CMK (cell line): ENCODE data around the gene NELFCD.
A peak's percentile ranks its signal among the peaks of the same experiment; 100 is the strongest.
"Not testable (repeated sequence)": the region's sequence is repeated elsewhere in the genome, so short reads cannot be mapped to it uniquely, and the experiment has no call there.

ENCODE experiments used
- DNase-seq: peaks from one replicate; pipeline ENCODE4 v3.0.0-alpha.2; 2010; ENCODE audit warnings: low read depth

The NELFCD gene

GRCh38 chr20:59026904-59027740 is 46.1 kb downstream of the NELFCD start:
- DNase-seq = no peak

GRCh38 chr20:59027741-59028320 is 46.8 kb downstream of the NELFCD start:
- no peak for DNase-seq

DNA sequence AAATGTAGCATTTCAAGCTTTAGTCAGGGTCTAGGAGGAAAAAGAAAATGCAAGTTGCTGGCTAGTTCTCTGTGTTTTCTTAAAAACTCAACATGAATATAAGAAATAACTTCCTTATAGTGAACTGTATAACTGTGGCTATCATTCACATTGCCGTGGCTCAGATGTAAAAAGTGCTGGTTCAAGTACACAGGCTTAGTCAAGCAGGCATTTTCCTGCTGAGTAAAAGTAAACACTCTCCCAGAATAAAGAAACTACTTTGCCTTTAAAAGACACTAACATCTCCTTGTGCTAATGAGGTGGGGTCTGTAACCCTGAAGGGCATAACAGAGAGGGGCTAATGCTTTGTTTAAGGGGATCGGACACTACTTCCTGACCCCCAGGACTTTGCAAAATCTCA is 47.8 kb downstream of the NELFCD start:
- DNase-seq = no peak

GRCh38 chr20:59030911-59031563 is 50.0 kb downstream of the NELFCD start:
- DNase-seq = no peak

DNA sequence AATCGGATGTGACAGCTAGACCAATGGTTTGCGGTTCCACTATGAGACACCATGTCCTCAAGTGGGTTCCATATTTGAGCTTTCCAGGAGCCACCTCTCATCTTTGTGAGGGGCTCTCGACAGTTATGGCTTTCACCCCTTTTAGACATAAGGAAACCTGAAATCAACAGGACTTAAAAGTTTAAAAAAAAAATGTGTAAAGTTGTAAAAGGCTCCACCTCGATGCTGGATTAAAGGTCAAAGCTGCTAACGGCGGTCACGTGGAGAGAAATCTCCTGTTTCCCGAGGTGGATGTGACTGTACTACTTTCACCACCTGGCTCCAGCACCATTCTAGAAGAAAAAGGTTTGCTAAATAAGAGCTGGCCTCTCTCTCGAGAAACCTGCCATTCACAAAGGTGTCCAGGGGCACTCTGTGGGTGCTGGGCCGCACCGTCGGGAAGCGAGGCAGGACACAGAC is 50.5 kb downstream of the NELFCD start:
- DNase-seq = no peak

DNA sequence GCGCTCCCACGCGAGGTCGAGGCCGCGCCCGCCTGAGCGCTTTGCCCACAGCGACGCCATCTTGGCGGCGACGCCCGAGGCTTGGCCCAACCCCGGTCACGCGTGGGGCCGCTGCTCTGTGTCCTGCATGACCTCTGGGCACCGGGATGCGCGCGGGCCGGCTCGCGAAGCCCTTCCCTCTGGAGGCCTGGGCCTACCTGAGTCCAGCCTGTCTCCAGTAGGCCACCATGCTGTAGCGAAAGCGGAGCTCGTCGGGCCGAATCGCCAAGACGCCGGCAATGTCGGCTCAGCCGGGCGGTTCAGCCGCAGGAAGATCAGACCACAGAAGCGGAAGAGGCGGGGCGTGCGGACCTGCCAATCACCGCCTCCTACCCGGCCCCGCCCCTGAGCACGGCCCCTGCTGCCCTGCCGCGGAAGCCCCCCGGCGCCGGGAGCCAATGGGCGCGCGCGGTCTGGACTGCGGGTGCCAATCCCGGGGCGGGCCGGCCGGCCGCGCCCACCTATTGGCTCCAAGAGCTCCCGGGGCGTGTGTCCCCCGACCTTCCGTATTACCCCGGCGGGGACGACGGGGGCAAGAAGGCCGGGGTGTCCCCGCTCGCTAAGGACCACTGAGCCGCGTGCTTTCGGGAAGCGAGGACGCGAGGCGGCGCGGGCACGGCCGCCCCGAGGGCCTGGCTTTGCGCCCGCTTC is 51.1 kb downstream of the NELFCD start, which contains the start of gene ATP5F1E:
ATP5F1E (minus strand) TSS at position 313 of the 690 bp plus-strand sequence; CDS start at position 229, 84 bp downstream.
- peak; percentile 86 for DNase-seq

- DNase-seq = no peak
These were observed 51.6 kb downstream of the NELFCD start for GRCh38 chr20:59032713-59033059.

DNA sequence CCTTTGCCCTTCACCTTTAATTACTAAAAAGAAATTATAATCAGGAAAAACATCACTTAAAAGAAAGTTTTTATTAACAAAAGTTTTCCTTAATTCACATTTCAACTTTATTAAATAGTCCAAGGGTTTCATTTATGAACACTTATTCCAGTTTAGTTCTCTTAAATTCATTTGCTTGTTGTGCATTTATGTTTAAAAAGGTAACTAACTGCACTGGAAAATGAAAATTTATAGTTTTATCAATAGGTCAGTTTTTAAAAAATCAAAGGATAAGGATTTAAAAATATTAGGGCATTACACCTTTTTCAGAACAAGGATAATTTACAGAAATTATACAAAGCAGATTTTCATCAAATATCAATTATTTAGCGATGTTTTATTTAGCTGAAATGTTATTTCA is 52.0 kb downstream of the NELFCD start:
- DNase-seq = no peak

DNA sequence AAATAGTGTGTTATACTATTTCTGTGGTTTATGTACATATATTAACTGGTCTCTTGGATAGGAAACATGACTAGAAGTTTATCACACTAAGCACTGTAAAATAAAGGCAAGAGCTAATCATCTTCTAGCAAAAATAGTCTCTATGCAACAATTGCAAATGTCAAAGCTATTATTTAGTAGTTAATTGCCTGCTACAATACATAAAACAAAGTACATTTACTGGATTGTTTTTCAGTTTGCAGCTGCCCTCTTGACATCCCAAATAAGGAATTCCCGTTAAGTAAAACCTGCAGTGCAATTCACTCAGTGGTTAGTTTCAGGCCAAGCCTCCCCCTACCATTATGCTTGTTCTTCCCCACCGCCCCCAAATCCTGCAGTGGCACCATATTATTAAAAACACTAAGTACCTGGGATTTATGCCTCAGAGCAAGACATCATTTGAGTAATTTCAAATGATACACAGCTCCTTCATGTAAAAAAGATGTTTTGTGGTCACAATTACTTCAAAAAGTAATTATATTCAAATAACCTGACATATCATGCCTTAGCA is 52.6 kb downstream of the NELFCD start:
- no peak for DNase-seq

DNA sequence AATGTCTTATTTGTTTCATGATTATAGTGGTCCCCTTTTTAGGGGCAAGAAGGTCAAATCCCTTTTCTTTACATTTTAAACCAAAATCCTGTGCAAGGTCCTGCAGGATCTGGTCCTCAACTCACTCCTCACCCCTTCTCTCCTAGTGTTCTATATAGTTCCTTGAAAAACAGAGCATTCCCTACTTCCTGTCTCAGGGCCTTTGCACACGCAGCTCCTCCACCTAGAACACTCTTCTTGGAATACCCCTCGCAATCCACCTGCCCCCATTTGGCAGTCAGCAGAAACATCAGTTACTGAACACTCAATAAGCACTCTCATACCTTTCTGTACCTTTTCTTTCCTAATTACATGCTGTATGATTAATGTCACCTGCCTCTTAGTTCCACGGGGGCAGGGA is 54.3 kb downstream of the NELFCD start:
- no peak for DNase-seq

- no peak for DNase-seq
These were observed 56.3 kb downstream of the NELFCD start for GRCh38 chr20:59037386-59037785.

GRCh38 chr20:59039233-59039632 is 58.2 kb downstream of the NELFCD start:
- no peak for DNase-seq

DNA sequence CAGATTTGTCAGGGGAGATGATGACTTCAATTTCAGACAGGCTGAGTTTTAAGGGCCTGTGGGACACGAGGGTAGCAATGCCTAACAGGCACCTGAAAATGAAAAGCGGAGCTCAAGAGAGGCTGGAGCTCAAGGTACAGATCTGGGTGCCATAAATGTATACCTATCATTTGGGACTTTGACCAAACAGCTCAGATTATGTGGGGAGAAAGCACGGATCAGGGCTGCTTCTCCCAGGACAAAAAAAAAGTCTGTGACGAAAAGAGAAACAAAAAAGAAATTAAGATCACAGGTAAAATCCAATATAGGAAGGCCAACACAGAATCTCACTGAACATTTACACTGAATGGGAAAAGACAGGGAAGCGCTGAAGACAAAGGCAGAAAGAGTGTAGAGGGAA is 59.6 kb downstream of the NELFCD start:
- no peak for DNase-seq

DNA sequence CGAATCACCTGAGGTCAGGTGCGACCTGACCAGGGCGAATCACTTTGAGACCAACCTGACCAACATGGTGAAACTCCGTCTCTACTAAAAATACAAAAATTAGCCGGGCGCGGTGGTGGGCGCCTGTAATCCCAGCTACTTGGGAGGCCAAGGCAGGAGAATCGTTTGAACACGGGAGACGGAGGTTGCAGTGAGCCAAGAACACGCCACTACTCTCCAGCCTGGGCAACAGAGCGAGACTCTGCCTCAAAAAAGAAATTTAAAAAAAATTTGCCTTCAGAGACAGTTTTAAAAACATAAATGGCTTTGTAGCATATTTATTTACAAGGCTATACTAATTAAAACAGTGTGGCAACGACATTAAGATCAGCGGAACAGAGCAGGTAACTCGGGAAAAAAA is 60.4 kb downstream of the NELFCD start:
- not testable (repeated sequence) for DNase-seq

- no peak for DNase-seq
These were observed 61.2 kb downstream of the NELFCD start, which contains the start of gene PRELID3B for GRCh38 chr20:59042151-59042795. TSS of gene PRELID3B (minus strand) at chr20:59042786. CDS start at chr20:59042730, 56 bp downstream.

DNA sequence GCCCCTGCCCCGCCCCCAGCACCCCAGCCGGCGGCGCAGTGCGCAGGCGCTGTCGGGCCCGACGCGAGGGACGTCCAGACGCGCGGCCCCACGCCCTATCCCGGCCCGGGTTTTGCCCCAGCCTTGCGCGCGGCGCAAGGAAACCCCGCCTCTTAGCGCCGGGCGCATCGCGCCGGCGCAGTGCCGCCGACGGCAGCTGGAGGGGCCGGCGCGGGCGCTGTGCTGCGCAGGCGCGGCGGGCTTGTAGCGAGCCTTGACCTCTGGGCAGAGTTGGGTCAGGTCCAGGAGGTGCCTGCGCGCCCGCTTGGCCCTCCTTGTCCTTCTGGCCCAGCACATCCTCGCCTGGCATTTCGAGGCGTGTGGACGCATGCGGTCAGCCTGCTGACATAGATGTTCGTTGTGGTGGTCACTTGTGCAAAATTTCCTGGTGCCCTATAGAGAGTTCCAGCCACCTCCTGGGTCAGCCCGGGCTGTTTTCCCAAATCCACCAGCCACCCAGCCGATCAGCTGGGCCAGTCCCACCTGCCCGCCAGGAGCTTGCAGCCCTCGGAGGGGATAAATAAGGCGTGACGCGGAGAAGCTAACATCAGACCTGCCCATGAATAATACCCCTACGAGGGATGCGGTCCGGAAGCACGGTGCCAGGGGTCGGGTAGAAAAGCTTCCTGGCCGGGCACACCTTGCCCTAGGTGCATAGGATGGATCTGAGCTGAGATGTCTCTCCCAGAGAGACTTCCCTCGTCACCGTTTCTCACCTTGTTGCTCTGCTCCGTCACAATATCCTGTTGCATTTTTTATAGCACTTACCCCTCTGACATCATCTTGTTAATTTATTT is 62.0 kb downstream of the NELFCD start:
- peak; percentile 83 for DNase-seq

GRCh38 chr20:59043698-59044097 is 62.6 kb downstream of the NELFCD start:
- no peak for DNase-seq

GRCh38 chr20:59044295-59044694 is 63.2 kb downstream of the NELFCD start:
- no peak for DNase-seq
